ENCODE data around the gene RNF212. TPM values are rescaled to one million over a fixed set of nuclear protein-coding genes. Genes with fewer than 3 reads are reported as not detected.
"Not testable (repeated sequence)": the region's sequence is repeated elsewhere in the genome, so short reads cannot be mapped to it uniquely, and the experiment has no call there.

Gene RNF212
- total and polyA plus RNA-seq, 7 experiments from 2014 or later = 1.8 to 6.7 (median 3.1) TPM

GRCh38 chr4:1048773-1049590 lies 64.4 kb downstream of the RNF212 start:
- H3K4me1 ChIP-seq (ENCODE audit: control insufficient read depth in 2 of 2, insufficient read depth in 2 of 2, low read length in 2 of 2) = no peaks in the 10 kb centered on the region
- H3K4me3 ChIP-seq (ENCODE audit: low read length) = no peak overlapping the region
- Mint-ChIP-seq H3K27ac (no peak overlapping the region), H3K27me3 (peaks cover 17 to 40% (median 30%) of the 10 kb centered on the region in 5 donors), H3K9me3 (peaks cover 0 to 9% (median 2%) of the 10 kb centered on the region in 11 donors), H3K4me1 (peaks cover 0 to 7% (median 3%) of the 10 kb centered on the region in 7 donors), H3K36me3 (peaks cover 0 to 7% (median 4%) of the 10 kb centered on the region in 5 donors), H3K4me3 (no peak overlapping the region)
- H3K27ac ChIP-seq (ENCODE audit: low read depth, low read length) = no peak overlapping the region
- no peaks in the 10 kb centered on the region for H3K9me3 ChIP-seq (ENCODE audit: control insufficient read depth in 2 of 3, low read length in 3 of 3)
- no peaks in the 10 kb centered on the region for H3K36me3 ChIP-seq (ENCODE audit: control insufficient read depth in 2 of 3, insufficient read depth in 3 of 3, low read length in 3 of 3)
- intact Hi-C loops (cut with micrococcal nuclease) = no loop called here
- peak; percentile 65 for ATAC-seq
- H3K27me3 ChIP-seq (ENCODE audit: control insufficient read depth in 2 of 2, insufficient read depth in 2 of 2, low read length in 2 of 2) = no peaks in the 10 kb centered on the region
- ChIA-PET CTCF (no interaction called here), POLR2A (no interaction called here)
- DNase-seq = peak in 1 of 9 donors; percentile 6

- peak in 1 of 9 donors; percentile 8 for DNase-seq
- no peak overlapping the region for H3K4me3 Mint-ChIP-seq
- Histone ChIP-seq H3K27ac (ENCODE audit: low read depth, low read length) (no peak overlapping the region), H3K4me3 (ENCODE audit: low read length) (no peak overlapping the region), H3K4me1 (ENCODE audit: control insufficient read depth in 2 of 2, insufficient read depth in 2 of 2, low read length in 2 of 2) (no peaks in the 10 kb centered on the region), H3K27me3 (ENCODE audit: control insufficient read depth in 2 of 2, insufficient read depth in 2 of 2, low read length in 2 of 2) (no peaks in the 10 kb centered on the region), H3K36me3 (ENCODE audit: control insufficient read depth in 2 of 3, insufficient read depth in 3 of 3, low read length in 3 of 3) (no peaks in the 10 kb centered on the region), H3K9me3 (ENCODE audit: control insufficient read depth in 2 of 3, low read length in 3 of 3) (no peaks in the 10 kb centered on the region)
- H3K27me3 Mint-ChIP-seq = peaks cover 17 to 40% (median 26%) of the 10 kb centered on the region in 5 donors
- peaks cover 0 to 9% (median 2%) of the 10 kb centered on the region in 11 donors for H3K9me3 Mint-ChIP-seq
- ChIA-PET CTCF (no interaction called here), POLR2A (no interaction called here)
- intact Hi-C loops (cut with micrococcal nuclease) = no loop called here
- peaks cover 0 to 7% (median 4%) of the 10 kb centered on the region in 5 donors for H3K36me3 Mint-ChIP-seq
- ATAC-seq = no peak
- H3K4me1 Mint-ChIP-seq = peaks cover 0 to 7% (median 4%) of the 10 kb centered on the region in 7 donors
- H3K27ac Mint-ChIP-seq = peak overlapping the region in 1 of 9 donors; percentile 28
These were observed 65.2 kb downstream of the RNF212 start for GRCh38 chr4:1047976-1048772.

- peaks cover 0 to 9% (median 2%) of the 10 kb centered on the region in 11 donors for H3K9me3 Mint-ChIP-seq
- CTCF ChIA-PET = no interaction called here
- H3K9me3 ChIP-seq (ENCODE audit: control insufficient read depth in 2 of 3, low read length in 3 of 3) = no peaks in the 10 kb centered on the region
- H3K36me3 ChIP-seq (ENCODE audit: control insufficient read depth in 2 of 3, insufficient read depth in 3 of 3, low read length in 3 of 3) = no peaks in the 10 kb centered on the region
- peak overlapping the region in 3 of 10 donors; percentile 36 to 61 (median 45) for H3K4me3 Mint-ChIP-seq
- H3K27ac ChIP-seq (ENCODE audit: low read depth, low read length) = no peak overlapping the region
- H3K4me1 ChIP-seq (ENCODE audit: control insufficient read depth in 2 of 2, insufficient read depth in 2 of 2, low read length in 2 of 2) = no peaks in the 10 kb centered on the region
- no peak overlapping the region for H3K4me3 ChIP-seq (ENCODE audit: low read length)
- POLR2A ChIA-PET = no interaction called here
- H3K27me3 Mint-ChIP-seq = peaks cover 17 to 40% (median 25%) of the 10 kb centered on the region in 5 donors
- H3K36me3 Mint-ChIP-seq = peaks cover 0 to 4% (median 4%) of the 10 kb centered on the region in 5 donors
- ATAC-seq (no peak), DNase-seq (peak in 1 of 9 donors; percentile 6)
- H3K4me1 Mint-ChIP-seq = peaks cover 0 to 6% (median 4%) of the 10 kb centered on the region in 7 donors
- H3K27me3 ChIP-seq (ENCODE audit: control insufficient read depth in 2 of 2, insufficient read depth in 2 of 2, low read length in 2 of 2) = no peaks in the 10 kb centered on the region
- H3K27ac Mint-ChIP-seq = no peak overlapping the region
- intact Hi-C loops (cut with micrococcal nuclease) = no loop called here
These were observed 66.0 kb downstream of the RNF212 start for GRCh38 chr4:1047106-1047975.

- H3K4me1 ChIP-seq (ENCODE audit: control insufficient read depth in 2 of 2, insufficient read depth in 2 of 2, low read length in 2 of 2); H3K27me3 ChIP-seq (ENCODE audit: control insufficient read depth in 2 of 2, insufficient read depth in 2 of 2, low read length in 2 of 2); H3K9me3 Mint-ChIP-seq; H3K9me3 ChIP-seq (ENCODE audit: control insufficient read depth in 2 of 3, low read length in 3 of 3); CTCF ChIA-PET; DNase-seq; H3K36me3 ChIP-seq (ENCODE audit: control insufficient read depth in 2 of 3, insufficient read depth in 3 of 3, low read length in 3 of 3); POLR2A ChIA-PET; intact Hi-C loops (cut with micrococcal nuclease); H3K4me3 ChIP-seq (ENCODE audit: low read length); ATAC-seq; H3K27ac ChIP-seq (ENCODE audit: low read depth, low read length); H3K36me3 Mint-ChIP-seq; H3K4me1 Mint-ChIP-seq: not testable (repeated sequence)
- Mint-ChIP-seq H3K27me3 (peaks cover 17 to 41% (median 23%) of the 10 kb centered on the region in 5 donors), H3K4me3 (peak overlapping the region in 5 of 10 donors; percentile 14 to 61 (median 45)), H3K27ac (peak overlapping the region in 3 of 9 donors; percentile 22 to 49 (median 32))
These were observed 66.8 kb downstream of the RNF212 start for GRCh38 chr4:1046581-1047011.

- Mint-ChIP-seq H3K27ac (no peak overlapping the region), H3K4me3 (no peak overlapping the region), H3K9me3 (peaks cover 0 to 8% (median 0%) of the 10 kb centered on the region in 11 donors), H3K36me3 (peaks cover 0 to 4% (median 0%) of the 10 kb centered on the region in 5 donors), H3K27me3 (peaks cover 17 to 42% (median 21%) of the 10 kb centered on the region in 5 donors), H3K4me1 (peaks cover 0 to 6% (median 4%) of the 10 kb centered on the region in 7 donors)
- no peaks in the 10 kb centered on the region for H3K4me1 ChIP-seq (ENCODE audit: control insufficient read depth in 2 of 2, insufficient read depth in 2 of 2, low read length in 2 of 2)
- intact Hi-C loops (cut with micrococcal nuclease) = no loop called here
- ChIA-PET CTCF (no interaction called here), POLR2A (no interaction called here)
- H3K9me3 ChIP-seq (ENCODE audit: control insufficient read depth in 2 of 3, low read length in 3 of 3) = no peaks in the 10 kb centered on the region
- ATAC-seq = no peak
- no peaks in the 10 kb centered on the region for H3K27me3 ChIP-seq (ENCODE audit: control insufficient read depth in 2 of 2, insufficient read depth in 2 of 2, low read length in 2 of 2)
- DNase-seq = no peak
- no peaks in the 10 kb centered on the region for H3K36me3 ChIP-seq (ENCODE audit: control insufficient read depth in 2 of 3, insufficient read depth in 3 of 3, low read length in 3 of 3)
- no peak overlapping the region for H3K4me3 ChIP-seq (ENCODE audit: low read length)
- H3K27ac ChIP-seq (ENCODE audit: low read depth, low read length) = no peak overlapping the region
These were observed 67.7 kb downstream of the RNF212 start for GRCh38 chr4:1045595-1046201.

- H3K9me3 ChIP-seq (ENCODE audit: control insufficient read depth in 2 of 3, low read length in 3 of 3) = no peaks in the 10 kb centered on the region
- no peak overlapping the region for H3K27ac ChIP-seq (ENCODE audit: low read depth, low read length)
- H3K36me3 Mint-ChIP-seq = peaks cover 0 to 4% (median 0%) of the 10 kb centered on the region in 5 donors
- H3K27me3 ChIP-seq (ENCODE audit: control insufficient read depth in 2 of 2, insufficient read depth in 2 of 2, low read length in 2 of 2) = no peaks in the 10 kb centered on the region
- no peak overlapping the region for H3K27ac Mint-ChIP-seq
- H3K4me3 Mint-ChIP-seq = no peak overlapping the region
- H3K36me3 ChIP-seq (ENCODE audit: control insufficient read depth in 2 of 3, insufficient read depth in 3 of 3, low read length in 3 of 3) = no peaks in the 10 kb centered on the region
- CTCF ChIA-PET = no interaction called here
- H3K4me1 Mint-ChIP-seq = peaks cover 0 to 6% (median 4%) of the 10 kb centered on the region in 7 donors
- intact Hi-C loops (cut with micrococcal nuclease) = no loop called here
- DNase-seq (no peak), ATAC-seq (no peak)
- H3K4me1 ChIP-seq (ENCODE audit: control insufficient read depth in 2 of 2, insufficient read depth in 2 of 2, low read length in 2 of 2) = no peaks in the 10 kb centered on the region
- peaks cover 0 to 8% (median 0%) of the 10 kb centered on the region in 11 donors for H3K9me3 Mint-ChIP-seq
- H3K4me3 ChIP-seq (ENCODE audit: low read length) = no peak overlapping the region
- POLR2A ChIA-PET = no interaction called here
- H3K27me3 Mint-ChIP-seq = peaks cover 17 to 44% (median 21%) of the 10 kb centered on the region in 5 donors
These were observed 68.2 kb downstream of the RNF212 start for GRCh38 chr4:1045193-1045594.

Data from naive thymus-derived CD4-positive, alpha-beta T cell (primary cell).